Naive thymus-derived CD4-positive, alpha-beta T cell (primary cell): Measurements from ENCODE around the gene SIK2. TPM values are rescaled to one million over a fixed set of nuclear protein-coding genes. Genes with fewer than 3 reads are reported as not detected.

Experiments
- ATAC-seq: fragments of 150-1000 bp; cut with Tn5 transposase; 2 replicates; pipeline ENCODE4 v1.10.0; 2021; ENCODE audit warnings: mild to moderate bottlenecking, moderate library complexity
- CTCF ChIA-PET: fragments of 350-600 bp; sonication (Branson Sonifier 250); formaldehyde crosslinking; loops from one replicate; lab custom pipeline; 2021; ENCODE audit warnings: antibody characterized with exemption; lab: Charles Lee
- POLR2A ChIA-PET: fragments of 350-600 bp; sonication (Branson Sonifier 250); formaldehyde crosslinking; loops from one replicate; lab custom pipeline; 2021; ENCODE audit warnings: antibody characterized with exemption, inconsistent platforms; lab: Charles Lee
- DNase-seq, 9 donors: peaks; one replicate each; pipeline versions ENCODE4 v3.0.0 to v3.0.0-alpha.2; 2020 to 2022; ENCODE audit warnings: mixed read lengths in 1 of 9
- H3K27ac ChIP-seq: one replicate; pipeline ENCODE4 v1.7.0; 2013; ENCODE audit warnings: mild to moderate bottlenecking, low read depth, low read length, moderate library complexity
- H3K27me3 ChIP-seq, 2 donors: one replicate each; pipeline ENCODE4 v1.7.0; 2013; ENCODE audit warnings: low read length in 2 of 2, mild to moderate bottlenecking in 2 of 2, moderate library complexity in 2 of 2; ENCODE audit not compliant: control insufficient read depth in 2 of 2, insufficient read depth in 2 of 2
- H3K36me3 ChIP-seq, 3 experiments: 1 replicate in 2 of 3; 2 replicates in 1 of 3; pipeline ENCODE4 v1.7.0; 2013; ENCODE audit warnings: low read length in 3 of 3, mild to moderate bottlenecking in 3 of 3, moderate library complexity in 1 of 3; ENCODE audit not compliant: insufficient read depth in 3 of 3, control insufficient read depth in 2 of 3
- H3K4me1 ChIP-seq, 2 donors: one replicate each; pipeline ENCODE4 v1.7.0; 2013; ENCODE audit warnings: low read length in 2 of 2, mild to moderate bottlenecking in 2 of 2, moderate library complexity in 1 of 2; ENCODE audit not compliant: control insufficient read depth in 2 of 2, insufficient read depth in 2 of 2
- H3K4me3 ChIP-seq: 2 replicates; pipeline ENCODE4 v1.7.0; 2013; ENCODE audit warnings: mild to moderate bottlenecking, low read length
- H3K9me3 ChIP-seq, 3 experiments: 1 replicate in 2 of 3; 2 replicates in 1 of 3; pipeline ENCODE4 v1.7.0; 2013; ENCODE audit warnings: low read length in 3 of 3; ENCODE audit not compliant: control insufficient read depth in 2 of 3
- H3K27ac Mint-ChIP-seq, 9 donors: one replicate each; pipeline ENCODE4 v1.8.0; 2020 to 2022; ENCODE audit warnings: mixed read lengths in 9 of 9, mild to moderate bottlenecking in 8 of 9, moderate library complexity in 5 of 9, inconsistent platforms in 2 of 9
- H3K27me3 Mint-ChIP-seq, 5 donors: one replicate each; pipeline ENCODE4 v1.8.0; 2021 to 2022; ENCODE audit warnings: mixed read lengths in 5 of 5, mild to moderate bottlenecking in 1 of 5
- H3K36me3 Mint-ChIP-seq, 5 donors: one replicate each; pipeline ENCODE4 v1.8.0; 2020 to 2022; ENCODE audit warnings: mixed read lengths in 5 of 5, mild to moderate bottlenecking in 3 of 5, inconsistent platforms in 1 of 5
- H3K4me1 Mint-ChIP-seq, 7 donors: one replicate each; pipeline ENCODE4 v1.8.0; 2020 to 2022; ENCODE audit warnings: mixed read lengths in 7 of 7, mild to moderate bottlenecking in 3 of 7, inconsistent platforms in 1 of 7
- H3K4me3 Mint-ChIP-seq, 10 donors: one replicate each; pipeline ENCODE4 v1.8.0; 2020 to 2022; ENCODE audit warnings: mild to moderate bottlenecking in 10 of 10, mixed read lengths in 10 of 10, moderate library complexity in 6 of 10, inconsistent platforms in 2 of 10
- H3K9me3 Mint-ChIP-seq, 11 donors: one replicate each; pipeline ENCODE4 v1.8.0; 2020 to 2022; ENCODE audit warnings: mixed read lengths in 11 of 11, mild to moderate bottlenecking in 4 of 11, inconsistent platforms in 1 of 11, moderate library complexity in 1 of 11
- intact Hi-C, 2 donors: fragments of 100-400 bp; cut with micrococcal nuclease; formaldehyde crosslinking; loops; one replicate each; pipeline ENCODE4 v1.15.1; 2023
- polyA plus RNA-seq, 2 donors: library from polyadenylated mRNA; unstranded; fragments of 300-500 nt; fragmentation: Illumina TruSeq; gene quantifications; one replicate each; pipeline ENCODE4 v1.2.3, GENCODE V29; 2021
- total RNA-seq, 6 experiments: library from RNA in 5 of 6; stranded (reverse) in 5 of 6; gene quantifications; 1 replicate in 5 of 6; 2 replicates in 1 of 6; pipeline ENCODE4 v1.2.3 and lab custom pipeline; 2021 to 2026

The SIK2 gene
- total and polyA plus RNA-seq, 7 experiments from 2014 or later: 0.19 to 12.9 (median 9.4) TPM

- POLR2A ChIA-PET: interaction anchor here (0.6 kb wide), 1 partner anchor 100 kb away, joined by 3 read pairs; no protein-coding TSS in a partner anchor
- DNase-seq (no peak), ATAC-seq (no peak)
- H3K4me1 Mint-ChIP-seq: peaks cover 0 to 19% (median 16%) of the 10 kb centered on the region in 7 donors
- H3K27me3 ChIP-seq: no peaks in the 10 kb centered on the region
- intact Hi-C loops: no loop called here
- H3K36me3 ChIP-seq: peaks cover 0 to 4% (median 0%) of the 10 kb centered on the region in 3 experiments
- H3K36me3 Mint-ChIP-seq: no peaks in the 10 kb centered on the region
- CTCF ChIA-PET: no interaction called here
- no peak overlapping the region for H3K4me3 ChIP-seq
- H3K27ac Mint-ChIP-seq: no peak overlapping the region
- H3K9me3 ChIP-seq: no peaks in the 10 kb centered on the region
- no peaks in the 10 kb centered on the region for H3K4me1 ChIP-seq
- H3K4me3 Mint-ChIP-seq: no peak overlapping the region
- no peak overlapping the region for H3K27ac ChIP-seq
- no peaks in the 10 kb centered on the region for H3K27me3 Mint-ChIP-seq
- H3K9me3 Mint-ChIP-seq: no peaks in the 10 kb centered on the region
Measured at GRCh38 chr11:111731821-111732220, 129.6 kb downstream of the SIK2 start.

DNA sequence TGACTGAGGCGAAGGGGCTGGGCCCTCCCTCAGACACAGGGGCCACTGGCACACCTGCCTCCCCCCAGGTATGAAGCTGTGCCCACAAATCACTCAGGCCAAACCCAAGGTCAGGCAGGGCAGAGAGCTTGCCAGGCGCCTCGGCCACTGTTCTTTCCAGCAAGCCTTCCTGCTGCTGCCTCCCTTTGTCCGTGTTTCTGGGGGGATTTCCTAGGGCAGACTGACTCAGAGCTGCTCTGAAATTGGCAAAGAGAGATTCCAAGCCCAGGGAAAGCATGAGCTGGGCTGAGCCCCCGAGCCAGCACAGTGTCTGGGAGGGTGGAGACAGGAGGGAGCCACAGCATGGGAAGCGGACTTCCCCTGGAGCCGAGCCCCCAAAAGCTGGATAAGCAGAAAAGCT lies 130.8 kb downstream of the SIK2 start:
- H3K27ac Mint-ChIP-seq: no peak overlapping the region
- Histone ChIP-seq H3K4me1 (no peaks in the 10 kb centered on the region), H3K36me3 (peaks cover 0 to 14% (median 0%) of the 10 kb centered on the region in 3 experiments), H3K27ac (no peak overlapping the region), H3K9me3 (no peaks in the 10 kb centered on the region), H3K4me3 (no peak overlapping the region), H3K27me3 (no peaks in the 10 kb centered on the region)
- no peaks in the 10 kb centered on the region for H3K27me3 Mint-ChIP-seq
- H3K4me1 Mint-ChIP-seq: peaks cover 0 to 22% (median 19%) of the 10 kb centered on the region in 7 donors
- H3K9me3 Mint-ChIP-seq: no peaks in the 10 kb centered on the region
- H3K4me3 Mint-ChIP-seq: no peak overlapping the region
- CTCF ChIA-PET: no interaction called here
- H3K36me3 Mint-ChIP-seq: peaks cover 0 to 3% (median 0%) of the 10 kb centered on the region in 5 donors
- POLR2A ChIA-PET: interaction anchor here (1.1 kb wide), 1 partner anchor 15 kb away, joined by 3 read pairs; no protein-coding TSS in a partner anchor
- DNase-seq: no peak
- intact Hi-C loops: no loop called here
- ATAC-seq: no peak

GRCh38 chr11:111733611-111734088 lies 131.4 kb downstream of the SIK2 start:
- H3K9me3 ChIP-seq: no peaks in the 10 kb centered on the region
- no peaks in the 10 kb centered on the region for H3K4me1 ChIP-seq
- peaks cover 0 to 22% (median 19%) of the 10 kb centered on the region in 7 donors for H3K4me1 Mint-ChIP-seq
- intact Hi-C loops: no loop called here
- H3K4me3 Mint-ChIP-seq: no peak overlapping the region
- H3K27ac Mint-ChIP-seq: peak overlapping the region in 1 of 9 donors; percentile 45
- no peaks in the 10 kb centered on the region for H3K27me3 Mint-ChIP-seq
- ATAC-seq: no peak
- peaks cover 0 to 14% (median 0%) of the 10 kb centered on the region in 3 experiments for H3K36me3 ChIP-seq
- peaks cover 0 to 3% (median 0%) of the 10 kb centered on the region in 5 donors for H3K36me3 Mint-ChIP-seq
- no peaks in the 10 kb centered on the region for H3K9me3 Mint-ChIP-seq
- no peak overlapping the region for H3K4me3 ChIP-seq
- H3K27me3 ChIP-seq: no peaks in the 10 kb centered on the region
- ChIA-PET CTCF (no interaction called here), POLR2A (interaction anchor here (1.1 kb wide), 1 partner anchor 15 kb away, joined by 3 read pairs; no protein-coding TSS in a partner anchor)
- DNase-seq: no peak
- no peak overlapping the region for H3K27ac ChIP-seq

- no peaks in the 10 kb centered on the region for H3K27me3 ChIP-seq
- no peaks in the 10 kb centered on the region for H3K9me3 ChIP-seq
- peaks cover 0 to 10% (median 0%) of the 10 kb centered on the region in 3 experiments for H3K36me3 ChIP-seq
- POLR2A ChIA-PET: no interaction called here
- peak overlapping the region in 7 of 9 donors; percentile 45 to 85 (median 75) for H3K27ac Mint-ChIP-seq
- no peaks in the 10 kb centered on the region for H3K4me1 ChIP-seq
- no peaks in the 10 kb centered on the region for H3K27me3 Mint-ChIP-seq
- CTCF ChIA-PET: no interaction called here
- peaks cover 0 to 22% (median 19%) of the 10 kb centered on the region in 7 donors for H3K4me1 Mint-ChIP-seq
- ATAC-seq (no peak), DNase-seq (no peak)
- H3K4me3 ChIP-seq: no peak overlapping the region
- intact Hi-C loops: no loop called here
- H3K27ac ChIP-seq: no peak overlapping the region
- peaks cover 0 to 6% (median 0%) of the 10 kb centered on the region in 5 donors for H3K36me3 Mint-ChIP-seq
- no peak overlapping the region for H3K4me3 Mint-ChIP-seq
- no peaks in the 10 kb centered on the region for H3K9me3 Mint-ChIP-seq
Measured at GRCh38 chr11:111734101-111734953, 132.1 kb downstream of the SIK2 start.

DNA sequence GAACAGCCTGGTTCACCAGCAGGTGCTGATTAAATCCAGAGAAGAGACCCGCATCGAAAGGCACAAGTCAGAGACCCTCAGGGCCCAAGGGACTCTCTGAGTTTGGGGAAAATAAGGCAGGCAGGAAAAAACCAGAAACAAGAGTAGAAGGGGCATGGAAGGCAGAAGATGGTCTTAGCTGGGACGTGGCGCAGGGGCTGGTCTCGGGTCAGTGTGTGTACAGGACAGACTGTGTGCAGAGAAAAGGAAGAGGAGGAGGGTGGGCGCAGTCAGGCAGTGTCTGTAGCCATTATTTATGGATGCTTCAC lies 132.7 kb downstream of the SIK2 start:
- peaks cover 0 to 8% (median 2%) of the 10 kb centered on the region in 5 donors for H3K36me3 Mint-ChIP-seq
- intact Hi-C loops: no loop called here
- Histone ChIP-seq H3K4me1 (no peaks in the 10 kb centered on the region), H3K27ac (no peak overlapping the region), H3K27me3 (no peaks in the 10 kb centered on the region), H3K9me3 (no peaks in the 10 kb centered on the region), H3K4me3 (no peak overlapping the region), H3K36me3 (peaks cover 0 to 10% (median 0%) of the 10 kb centered on the region in 3 experiments)
- no peaks in the 10 kb centered on the region for H3K27me3 Mint-ChIP-seq
- POLR2A ChIA-PET: no interaction called here
- CTCF ChIA-PET: no interaction called here
- H3K27ac Mint-ChIP-seq: peak overlapping the region in 6 of 9 donors; percentile 56 to 85 (median 78)
- no peak for DNase-seq
- ATAC-seq: no peak
- peaks cover 1 to 22% (median 19%) of the 10 kb centered on the region in 7 donors for H3K4me1 Mint-ChIP-seq
- H3K4me3 Mint-ChIP-seq: no peak overlapping the region
- no peaks in the 10 kb centered on the region for H3K9me3 Mint-ChIP-seq

DNA sequence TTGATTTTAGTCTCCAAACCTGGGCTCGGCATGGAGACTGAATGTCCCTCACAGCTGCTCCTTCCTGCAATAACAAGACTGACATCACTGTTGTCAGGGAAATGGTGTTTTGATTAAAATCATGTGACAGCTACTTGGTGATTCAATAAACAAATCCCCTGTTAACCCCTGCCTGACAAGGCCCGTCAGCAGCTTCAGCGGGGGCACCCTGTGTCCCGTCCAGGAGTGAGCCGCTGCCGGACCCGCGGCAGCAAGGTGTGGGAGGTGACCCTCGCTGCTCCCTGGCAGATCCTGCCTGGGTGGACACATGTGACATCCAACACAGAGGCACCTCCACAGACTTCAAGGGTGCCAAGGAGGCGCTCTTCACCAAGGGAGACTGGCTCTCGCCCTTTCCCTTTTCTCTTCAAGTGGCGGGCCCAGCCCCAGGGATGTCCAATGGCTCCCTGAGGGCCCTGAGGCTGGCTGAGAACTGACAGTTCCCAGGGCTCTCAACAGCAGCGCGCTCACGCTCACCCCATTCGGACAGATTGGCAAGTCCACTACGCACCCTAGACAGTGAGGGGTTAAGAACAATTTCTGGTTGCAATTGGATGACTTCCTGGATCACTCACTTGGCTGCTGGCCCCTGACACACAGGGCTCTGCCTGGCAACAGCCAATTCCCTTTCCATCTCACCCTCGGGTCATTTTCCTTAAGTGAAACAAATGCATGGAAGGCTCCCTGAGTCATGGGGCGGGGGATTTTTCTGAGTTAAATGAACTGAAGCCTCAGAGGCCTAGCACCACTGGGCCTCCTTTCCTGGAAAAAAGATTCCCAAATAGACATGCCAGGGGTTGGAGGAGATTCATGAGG lies 133.2 kb downstream of the SIK2 start:
- Histone ChIP-seq H3K36me3 (peaks cover 0 to 13% (median 0%) of the 10 kb centered on the region in 3 experiments), H3K27ac (no peak overlapping the region), H3K9me3 (no peaks in the 10 kb centered on the region), H3K4me1 (no peaks in the 10 kb centered on the region), H3K27me3 (no peaks in the 10 kb centered on the region), H3K4me3 (no peak overlapping the region)
- peak in 2 of 9 donors; percentile 5 to 7 for DNase-seq
- no peaks in the 10 kb centered on the region for H3K9me3 Mint-ChIP-seq
- peak overlapping the region in 7 of 9 donors; percentile 21 to 85 (median 75) for H3K27ac Mint-ChIP-seq
- H3K27me3 Mint-ChIP-seq: no peaks in the 10 kb centered on the region
- peaks cover 2 to 22% (median 19%) of the 10 kb centered on the region in 7 donors for H3K4me1 Mint-ChIP-seq
- intact Hi-C loops: no loop called here
- ChIA-PET CTCF (interaction anchor here (1.2 kb wide), 1 partner anchor 26 kb away, joined by 4 read pairs; no protein-coding TSS in a partner anchor), POLR2A (no interaction called here)
- ATAC-seq: no peak
- no peak overlapping the region for H3K4me3 Mint-ChIP-seq
- peaks cover 0 to 10% (median 4%) of the 10 kb centered on the region in 5 donors for H3K36me3 Mint-ChIP-seq
